ENCODE results near the gene KAT6B.

The KAT6B gene

DNA sequence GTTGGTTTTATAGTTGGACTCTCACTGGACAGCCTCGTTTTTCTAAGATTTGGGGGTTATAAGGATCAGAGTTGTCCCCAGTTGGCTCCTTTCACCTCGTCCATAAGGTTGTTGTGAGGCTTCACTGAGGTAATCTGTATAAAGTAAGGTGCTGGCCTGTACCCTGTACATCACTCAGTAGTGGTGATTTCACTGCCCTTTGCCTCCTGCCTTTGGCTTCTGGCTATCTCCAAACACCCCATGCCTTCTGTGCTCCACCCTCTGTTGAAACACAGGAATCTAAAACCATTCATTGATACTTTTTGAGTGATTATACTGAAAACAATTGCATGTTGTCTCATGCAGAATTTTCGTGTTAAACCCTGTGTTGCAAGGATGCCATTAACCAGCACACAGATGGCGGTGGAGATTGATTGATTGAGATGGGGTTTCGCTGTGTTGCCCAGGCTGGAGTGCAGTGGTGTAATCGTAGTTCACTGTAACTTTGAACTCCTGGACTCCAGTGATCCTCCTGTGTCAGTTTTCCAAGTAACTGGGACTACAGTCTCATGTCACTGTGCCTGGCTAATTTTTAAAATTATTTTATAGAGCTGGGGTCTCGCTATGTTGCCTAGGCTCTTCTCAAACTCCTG is 55.0 kb downstream of the KAT6B start:
- DNase-seq (ENCODE audit: insufficient read length, low spot score) (no peak), FAIRE-seq (no peak)
- TF ChIP-seq, protein P1, sequence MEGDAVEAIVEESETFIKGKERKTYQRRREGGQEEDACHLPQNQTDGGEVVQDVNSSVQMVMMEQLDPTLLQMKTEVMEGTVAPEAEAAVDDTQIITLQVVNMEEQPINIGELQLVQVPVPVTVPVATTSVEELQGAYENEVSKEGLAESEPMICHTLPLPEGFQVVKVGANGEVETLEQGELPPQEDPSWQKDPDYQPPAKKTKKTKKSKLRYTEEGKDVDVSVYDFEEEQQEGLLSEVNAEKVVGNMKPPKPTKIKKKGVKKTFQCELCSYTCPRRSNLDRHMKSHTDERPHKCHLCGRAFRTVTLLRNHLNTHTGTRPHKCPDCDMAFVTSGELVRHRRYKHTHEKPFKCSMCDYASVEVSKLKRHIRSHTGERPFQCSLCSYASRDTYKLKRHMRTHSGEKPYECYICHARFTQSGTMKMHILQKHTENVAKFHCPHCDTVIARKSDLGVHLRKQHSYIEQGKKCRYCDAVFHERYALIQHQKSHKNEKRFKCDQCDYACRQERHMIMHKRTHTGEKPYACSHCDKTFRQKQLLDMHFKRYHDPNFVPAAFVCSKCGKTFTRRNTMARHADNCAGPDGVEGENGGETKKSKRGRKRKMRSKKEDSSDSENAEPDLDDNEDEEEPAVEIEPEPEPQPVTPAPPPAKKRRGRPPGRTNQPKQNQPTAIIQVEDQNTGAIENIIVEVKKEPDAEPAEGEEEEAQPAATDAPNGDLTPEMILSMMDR (IDR thresholded peaks at IDR 0.05; ENCODE audit: insufficient read depth, missing control alignments) = no peak

DNA sequence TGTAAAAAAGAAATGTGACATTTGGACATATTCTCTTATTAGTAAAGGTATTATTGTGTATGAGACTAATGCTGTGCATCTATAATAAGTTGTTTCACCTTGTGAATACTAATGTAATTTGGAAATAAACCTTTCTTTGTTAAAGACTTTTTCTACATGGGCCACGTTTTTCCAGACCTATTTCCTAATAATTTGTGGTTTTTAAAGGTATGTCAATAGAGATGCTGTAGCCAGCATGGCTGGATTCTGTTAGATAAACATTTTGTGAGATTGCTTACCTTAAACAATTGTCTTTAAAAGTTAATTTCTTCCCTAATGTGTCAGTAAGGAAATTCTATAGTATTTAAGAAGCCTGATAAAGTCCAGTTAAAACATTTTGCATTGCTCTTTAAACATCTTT is 56.0 kb downstream of the KAT6B start:
- FAIRE-seq (no peak), DNase-seq (ENCODE audit: insufficient read length, low spot score) (no peak)

DNA sequence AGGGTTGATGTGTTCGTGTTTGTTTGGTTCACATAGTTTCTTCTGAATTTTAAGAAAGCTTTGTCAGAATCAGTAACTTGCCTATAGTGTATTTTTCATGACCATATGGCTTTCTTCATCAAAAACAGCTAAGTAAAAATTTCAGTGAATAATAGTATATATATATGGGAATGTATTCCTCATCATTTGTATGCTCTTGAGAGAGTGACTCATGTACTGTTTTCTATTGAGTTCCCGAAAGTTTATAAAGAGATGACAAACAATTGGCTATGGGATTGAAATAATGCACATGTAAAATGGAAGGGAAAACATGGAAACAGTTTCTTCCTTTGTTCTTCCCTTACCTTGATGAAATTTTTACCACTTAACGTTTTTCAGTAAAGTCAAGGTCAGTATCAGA is 56.4 kb downstream of the KAT6B start:
- TF ChIP-seq, protein P1 (IDR thresholded peaks at IDR 0.05; ENCODE audit: insufficient read depth, missing control alignments) = no peak
- DNase-seq (ENCODE audit: insufficient read length, low spot score) (no peak), FAIRE-seq (no peak)

More for the DNA sequence above, 56.0 kb downstream of the KAT6B start:
- TF ChIP-seq, protein P1 (IDR thresholded peaks at IDR 0.05; ENCODE audit: insufficient read depth, missing control alignments) = no peak

DNA sequence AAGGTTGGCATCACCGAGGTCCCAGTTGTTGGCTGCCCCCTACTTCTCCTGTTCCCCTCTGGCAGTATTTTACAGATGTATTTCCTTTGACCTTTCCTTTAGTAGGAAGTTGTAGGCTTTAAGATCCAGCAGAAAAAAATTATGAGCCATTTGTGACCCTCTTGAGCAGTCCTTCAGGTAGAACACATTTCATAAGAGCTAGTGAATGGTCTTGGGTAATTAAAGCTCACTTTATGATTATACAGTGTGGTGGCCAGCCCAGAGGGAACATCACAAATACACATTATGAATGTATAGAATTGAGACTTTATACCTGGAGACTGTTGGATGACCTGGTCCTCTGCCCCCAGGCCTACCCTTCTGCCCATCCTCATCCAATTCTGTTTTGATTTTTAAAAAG is 57.0 kb downstream of the KAT6B start:
- TF ChIP-seq, protein P1 (IDR thresholded peaks at IDR 0.05; ENCODE audit: insufficient read depth, missing control alignments) = no peak
- FAIRE-seq (no peak), DNase-seq (ENCODE audit: insufficient read length, low spot score) (no peak)

DNA sequence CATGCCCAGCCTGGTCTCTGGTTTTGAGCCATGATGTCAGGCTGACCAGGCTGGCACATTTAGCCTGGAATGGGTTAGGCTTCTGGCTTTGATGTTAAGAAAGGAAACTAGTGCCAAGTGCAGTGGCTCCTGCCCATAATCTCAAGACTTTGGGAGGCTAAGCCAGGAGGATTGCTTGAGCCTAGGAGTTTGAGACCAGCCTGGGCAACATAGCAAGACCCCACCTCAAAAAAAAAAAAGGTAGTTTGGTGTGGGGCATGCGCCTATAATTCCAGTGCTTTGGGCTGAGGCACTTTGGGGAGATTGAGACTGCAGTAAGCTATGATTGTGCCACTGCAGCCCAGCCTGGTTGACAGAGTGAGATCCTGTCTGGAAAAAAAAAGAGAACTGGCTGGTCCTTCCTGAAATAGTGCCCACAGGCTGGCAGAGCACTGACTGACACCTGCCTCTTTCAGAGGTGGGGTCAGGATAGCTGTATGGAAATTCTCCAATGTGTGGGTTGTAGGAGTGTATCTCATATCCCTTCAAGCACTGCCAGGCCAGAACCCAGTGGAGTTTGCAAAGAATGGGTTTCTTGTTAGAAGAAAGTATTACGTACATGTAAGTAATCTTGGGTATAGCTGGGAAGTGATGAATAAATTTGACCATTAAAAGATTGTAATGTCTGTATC is 61.3 kb downstream of the KAT6B start:
- TF ChIP-seq, protein P1 (IDR thresholded peaks at IDR 0.05; ENCODE audit: insufficient read depth, missing control alignments) = no peak
- DNase-seq (ENCODE audit: insufficient read length, low spot score) (no peak), FAIRE-seq (no peak)

DNA sequence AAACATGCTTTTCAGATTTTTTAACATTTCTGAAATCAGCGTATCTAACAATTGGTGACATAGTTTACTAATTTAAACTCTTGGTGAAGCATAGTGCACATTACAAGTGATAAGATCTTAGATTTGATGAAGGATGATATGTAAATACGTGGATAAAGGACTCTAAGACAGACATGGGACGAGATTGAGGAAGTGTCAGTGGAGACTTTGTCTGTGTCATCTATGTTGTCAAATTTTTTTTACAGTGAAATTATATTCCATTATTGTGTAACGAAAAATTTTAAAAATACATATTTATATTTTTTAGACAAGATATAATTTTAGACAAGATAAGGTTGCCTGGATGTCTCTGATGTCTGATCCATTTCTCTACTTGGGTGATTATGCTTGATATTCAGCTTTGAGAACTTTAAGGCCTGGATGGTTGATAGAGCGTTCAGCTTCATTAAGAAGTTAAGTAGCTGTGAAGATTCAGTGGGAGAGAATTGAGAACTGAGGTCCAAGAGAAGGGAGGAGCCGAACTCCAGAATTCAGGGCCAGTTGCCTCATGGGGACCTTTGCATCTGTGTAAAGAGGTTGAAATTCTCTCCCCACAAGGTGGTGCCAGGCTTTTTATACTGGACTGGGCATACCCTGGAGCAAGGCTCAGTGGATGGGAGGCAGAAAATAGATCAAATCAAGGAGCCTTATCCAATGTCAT is 62.7 kb downstream of the KAT6B start:
- FAIRE-seq (no peak), DNase-seq (ENCODE audit: insufficient read length, low spot score) (no peak)
- TF ChIP-seq, protein P1 (IDR thresholded peaks at IDR 0.05; ENCODE audit: insufficient read depth, missing control alignments) = peak; percentile 24

DNA sequence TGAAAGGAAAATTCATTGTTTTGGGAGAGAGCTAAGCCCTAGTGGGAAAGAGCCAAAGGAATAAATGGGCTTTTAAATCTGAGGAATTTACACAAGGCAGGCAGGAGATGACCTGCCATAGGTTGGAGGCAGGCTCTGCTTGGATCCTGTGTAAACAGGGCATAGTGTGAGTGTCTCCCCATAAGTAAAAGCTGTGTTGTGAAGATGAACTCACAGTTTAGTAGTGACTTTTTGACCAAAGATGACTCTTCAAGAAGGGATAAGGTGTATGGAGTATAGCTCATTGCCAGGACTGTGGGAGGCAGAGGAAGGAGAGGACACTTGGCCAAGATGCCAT is 63.2 kb downstream of the KAT6B start:
- DNase-seq (ENCODE audit: insufficient read length, low spot score) = no peak
- TF ChIP-seq, protein P1 (IDR thresholded peaks at IDR 0.05; ENCODE audit: insufficient read depth, missing control alignments) = no peak
- no peak for FAIRE-seq

Measured in D721Med (cell line).